Measurements from ENCODE around the gene METRNL.

Gene METRNL

GRCh38 chr17:83142619-83143018, 63.2 kb downstream of the METRNL start:
- no peaks in the 10 kb centered on the region for H3K36me3 ChIP-seq (ENCODE audit: control insufficient read depth in 4 of 4, insufficient read depth in 4 of 4, low read length in 3 of 4)
- no CpG with 5 or more reads among the region's 4 CpGs for WGBS (ENCODE audit: insufficient coverage)
- ChIA-PET POLR2A (no interaction called here), CTCF (no interaction called here)
- no peak overlapping the region for H3K4me3 ChIP-seq (ENCODE audit: control insufficient read depth in 1 of 7, extremely low read depth in 1 of 7, insufficient read depth in 4 of 7, low read depth in 2 of 7, low read length in 6 of 7)
- H3K9me3 ChIP-seq (ENCODE audit: control extremely low read depth in 1 of 5, control insufficient read depth in 4 of 5, insufficient read depth in 2 of 5, low read depth in 1 of 5, low read length in 4 of 5): peaks cover 0 to 16% (median 0%) of the 10 kb centered on the region in 5 experiments
- no peak for DNase-seq
- no peak overlapping the region for H3K27ac ChIP-seq (ENCODE audit: insufficient read depth in 1 of 2, low read depth in 1 of 2, low read length in 2 of 2, poor library complexity in 1 of 2, severe bottlenecking in 2 of 2)
- H3K4me1 ChIP-seq (ENCODE audit: control extremely low read depth in 1 of 4, control insufficient read depth in 4 of 4, insufficient read depth in 4 of 4, low read length in 3 of 4): peaks cover 0 to 7% (median 0%) of the 10 kb centered on the region in 4 experiments
- no peaks in the 10 kb centered on the region for H3K27me3 ChIP-seq (replicated peaks in 2 of 5; ENCODE audit: control insufficient read depth in 4 of 5, insufficient read depth in 5 of 5, low read length in 4 of 5)

- WGBS (ENCODE audit: insufficient coverage): 94% methylated on average over 7 of the region's 10 CpGs
Measured at GRCh38 chr17:83143817-83144231, 64.4 kb downstream of the METRNL start.

More at GRCh38 chr17:83143817-83144231, 64.4 kb downstream of the METRNL start:
- no peak for DNase-seq
- Histone ChIP-seq H3K36me3 (ENCODE audit: control insufficient read depth in 4 of 4, insufficient read depth in 4 of 4, low read length in 3 of 4) (no peaks in the 10 kb centered on the region), H3K27me3 (replicated peaks in 2 of 5; ENCODE audit: control insufficient read depth in 4 of 5, insufficient read depth in 5 of 5, low read length in 4 of 5) (no peaks in the 10 kb centered on the region), H3K4me1 (ENCODE audit: control extremely low read depth in 1 of 4, control insufficient read depth in 4 of 4, insufficient read depth in 4 of 4, low read length in 3 of 4) (peaks cover 0 to 14% (median 0%) of the 10 kb centered on the region in 4 experiments), H3K4me3 (ENCODE audit: control insufficient read depth in 1 of 7, extremely low read depth in 1 of 7, insufficient read depth in 4 of 7, low read depth in 2 of 7, low read length in 6 of 7) (no peak overlapping the region), H3K9me3 (ENCODE audit: control extremely low read depth in 1 of 5, control insufficient read depth in 4 of 5, insufficient read depth in 2 of 5, low read depth in 1 of 5, low read length in 4 of 5) (peaks cover 0 to 16% (median 0%) of the 10 kb centered on the region in 5 experiments), H3K27ac (ENCODE audit: insufficient read depth in 1 of 2, low read depth in 1 of 2, low read length in 2 of 2, poor library complexity in 1 of 2, severe bottlenecking in 2 of 2) (no peak overlapping the region)
- ChIA-PET POLR2A (no interaction called here), CTCF (no interaction called here)

Measured in common myeloid progenitor, CD34-positive (primary cell).